NT2/D1 (cell line): ENCODE measurements around the gene SLC16A1.
"Not testable (repeated sequence)": the region's sequence is repeated elsewhere in the genome, so short reads cannot be mapped to it uniquely, and the experiment has no call there.

Experiments
- DNase-seq: peaks from one replicate; pipeline ENCODE4 v3.0.0-alpha.2; 2011; ENCODE audit warnings: low read depth, low spot score
- H3K27me3 ChIP-seq: 2 replicates; pipeline ENCODE4 v1.6.0; 2011; ENCODE audit warnings: mild to moderate bottlenecking; ENCODE audit not compliant: insufficient read length, insufficient read depth
- H3K36me3 ChIP-seq: 2 replicates; pipeline ENCODE4 v1.6.1; 2011; ENCODE audit warnings: mild to moderate bottlenecking, low read length, mixed read lengths; ENCODE audit not compliant: insufficient read depth, insufficient read length
- H3K4me1 ChIP-seq: 2 replicates; pipeline ENCODE4 v1.5.1; 2011; ENCODE audit not compliant: insufficient read depth, insufficient read length
- H3K4me3 ChIP-seq: 2 replicates; pipeline ENCODE4 v1.5.1; 2011; ENCODE audit warnings: low read depth; ENCODE audit not compliant: insufficient read length
- H3K9ac ChIP-seq: 2 replicates; pipeline ENCODE4 v1.6.0; 2011; ENCODE audit warnings: low read depth; ENCODE audit not compliant: insufficient read length
- H3K9me3 ChIP-seq: 2 replicates; pipeline ENCODE4 v1.5.1; 2011; ENCODE audit warnings: mild to moderate bottlenecking, low read length; ENCODE audit not compliant: insufficient read depth
- SUZ12 ChIP-seq: IDR thresholded peaks from 2 replicates; pipeline ENCODE4 v1.6.1; 2011; ENCODE audit not compliant: insufficient read length, insufficient read depth; ENCODE audit errors: extremely low read depth
- YY1 ChIP-seq: IDR thresholded peaks from 2 replicates; pipeline ENCODE4 v1.6.1; 2011; ENCODE audit not compliant: insufficient read length, insufficient read depth
- ZNF274 ChIP-seq: IDR thresholded peaks from 2 replicates; pipeline ENCODE4 v1.6.1; 2011; ENCODE audit warnings: mild to moderate bottlenecking, low read depth, low read length

SLC16A1 gene

GRCh38 chr1:112982328-112982727 lies 26.3 kb upstream of the SLC16A1 start:
- Histone ChIP-seq H3K4me1 (no peaks in the 10 kb centered on the region), H3K4me3 (no peak overlapping the region), H3K36me3 (peaks cover 2% of the 10 kb centered on the region), H3K27me3 (no peaks in the 10 kb centered on the region), H3K9ac (no peak overlapping the region), H3K9me3 (no peaks in the 10 kb centered on the region)
- DNase-seq: no peak
- TF ChIP-seq ZNF274 (no peak), YY1 (no peak), SUZ12 (no peak)

- H3K4me3 ChIP-seq, H3K9ac ChIP-seq, H3K27me3 ChIP-seq, DNase-seq, H3K4me1 ChIP-seq, H3K36me3 ChIP-seq, H3K9me3 ChIP-seq: not testable (repeated sequence)
Measured at GRCh38 chr1:112981834-112982233, 25.8 kb upstream of the SLC16A1 start.

GRCh38 chr1:112981426-112981825 lies 25.4 kb upstream of the SLC16A1 start:
- TF ChIP-seq SUZ12 (no peak), ZNF274 (no peak), YY1 (no peak)
- H3K9me3 ChIP-seq: no peaks in the 10 kb centered on the region
- H3K9ac ChIP-seq: no peak overlapping the region
- no peak for DNase-seq
- peaks cover 2% of the 10 kb centered on the region for H3K36me3 ChIP-seq
- H3K4me3 ChIP-seq: no peak overlapping the region
- H3K27me3 ChIP-seq: no peaks in the 10 kb centered on the region
- H3K4me1 ChIP-seq: no peaks in the 10 kb centered on the region

GRCh38 chr1:112975336-112975735 lies 19.3 kb upstream of the SLC16A1 start:
- H3K4me3 ChIP-seq: no peak overlapping the region
- DNase-seq: no peak
- H3K9me3 ChIP-seq: no peaks in the 10 kb centered on the region
- no peaks in the 10 kb centered on the region for H3K4me1 ChIP-seq
- TF ChIP-seq ZNF274: no peak
- no peak for TF ChIP-seq SUZ12
- no peak for TF ChIP-seq YY1
- H3K27me3 ChIP-seq: no peaks in the 10 kb centered on the region
- peaks cover 29% of the 10 kb centered on the region for H3K36me3 ChIP-seq
- H3K9ac ChIP-seq: no peak overlapping the region

GRCh38 chr1:112974646-112975045 lies 18.6 kb upstream of the SLC16A1 start:
- Histone ChIP-seq H3K36me3 (peaks cover 29% of the 10 kb centered on the region), H3K27me3 (no peaks in the 10 kb centered on the region), H3K4me1 (no peaks in the 10 kb centered on the region), H3K4me3 (no peak overlapping the region), H3K9me3 (no peaks in the 10 kb centered on the region), H3K9ac (no peak overlapping the region)
- TF ChIP-seq ZNF274 (no peak), SUZ12 (no peak), YY1 (no peak)
- DNase-seq: no peak

GRCh38 chr1:112973788-112974187 lies 17.8 kb upstream of the SLC16A1 start:
- Histone ChIP-seq H3K27me3 (no peaks in the 10 kb centered on the region), H3K36me3 (peaks cover 33% of the 10 kb centered on the region), H3K4me3 (no peak overlapping the region), H3K9me3 (no peaks in the 10 kb centered on the region), H3K9ac (no peak overlapping the region), H3K4me1 (no peaks in the 10 kb centered on the region)
- DNase-seq: no peak
- TF ChIP-seq SUZ12: no peak
- TF ChIP-seq YY1: no peak
- TF ChIP-seq ZNF274: no peak

GRCh38 chr1:112971006-112971405 lies 15.0 kb upstream of the SLC16A1 start:
- no peak for DNase-seq
- H3K9me3 ChIP-seq: no peaks in the 10 kb centered on the region
- H3K27me3 ChIP-seq: no peaks in the 10 kb centered on the region
- H3K9ac ChIP-seq: no peak overlapping the region
- H3K4me1 ChIP-seq: no peaks in the 10 kb centered on the region
- peaks cover 51% of the 10 kb centered on the region for H3K36me3 ChIP-seq
- TF ChIP-seq SUZ12: no peak
- TF ChIP-seq ZNF274: no peak
- no peak for TF ChIP-seq YY1
- no peak overlapping the region for H3K4me3 ChIP-seq

- peaks cover 78% of the 10 kb centered on the region for H3K36me3 ChIP-seq
- TF ChIP-seq YY1: no peak
Measured at GRCh38 chr1:112964347-112964746, 8.4 kb upstream of the SLC16A1 start.

More at GRCh38 chr1:112964347-112964746, 8.4 kb upstream of the SLC16A1 start:
- DNase-seq: no peak
- H3K27me3 ChIP-seq: no peaks in the 10 kb centered on the region
- no peak overlapping the region for H3K9ac ChIP-seq
- no peak overlapping the region for H3K4me3 ChIP-seq
- no peaks in the 10 kb centered on the region for H3K9me3 ChIP-seq
- no peaks in the 10 kb centered on the region for H3K4me1 ChIP-seq
